Sigmoid colon (tissue), 7 donors: ENCODE measurements around the gene UPF2. TPM values are rescaled to one million over a fixed set of nuclear protein-coding genes. Genes with fewer than 3 reads are reported as not detected.

ENCODE experiments used
- DNase-seq: peaks from one replicate; pipeline ENCODE4 v3.0.0-alpha.2; 2019
- H3K27ac ChIP-seq, 4 donors: fragments of 200-600 bp; sonication (generic); one replicate each; pipeline ENCODE4 v1.5.1; 2016 to 2019; ENCODE audit warnings: mild to moderate bottlenecking in 1 of 4
- H3K27me3 ChIP-seq, 3 donors: fragments of 200-600 bp; sonication (generic); one replicate each; pipeline ENCODE4 v1.5.1; 2019; ENCODE audit warnings: mild to moderate bottlenecking in 1 of 3
- H3K36me3 ChIP-seq, 4 donors: fragments of 200-600 bp; sonication (generic); one replicate each; pipeline ENCODE4 v1.5.1; 2016 to 2019
- H3K4me1 ChIP-seq, 4 donors: fragments of 200-600 bp; sonication (generic); one replicate each; pipeline ENCODE4 v1.5.1; 2017 to 2019
- H3K4me3 ChIP-seq, 4 donors: fragments of 200-600 bp; sonication (generic); one replicate each; pipeline ENCODE4 v1.5.1; 2017 to 2019; ENCODE audit warnings: mild to moderate bottlenecking in 2 of 4, moderate library complexity in 1 of 4
- H3K9me3 ChIP-seq, 4 donors: fragments of 200-600 bp in 3 of 4; sonication (generic) in 3 of 4; one replicate each; pipeline versions ENCODE4 v1.5.1 to v1.6.1; 2013 to 2019
- CTCF ChIP-seq, 4 experiments: fragments of 450-650 bp in 3 of 4; fragments of 200-600 bp in 1 of 4; IDR thresholded peaks; one replicate each; pipeline ENCODE4 v1.5.1; 2016 to 2019; ENCODE audit warnings: antibody characterized with exemption in 4 of 4, mild to moderate bottlenecking in 3 of 4, moderate library complexity in 2 of 4
- EP300 ChIP-seq, 4 donors: sonication (generic); formaldehyde crosslinking; IDR thresholded peaks; one replicate each; pipeline ENCODE4 v1.6.1; 2017; ENCODE audit warnings: antibody characterized with exemption in 4 of 4
- POLR2A ChIP-seq, 2 donors: fragments of 450-650 bp; IDR thresholded peaks; one replicate each; pipeline ENCODE4 v1.6.1; 2016; ENCODE audit warnings: antibody characterized with exemption in 2 of 2, mild to moderate bottlenecking in 2 of 2, moderate library complexity in 2 of 2
- POLR2AphosphoS5 ChIP-seq, 4 donors: sonication (generic); formaldehyde crosslinking; IDR thresholded peaks; one replicate each; pipeline ENCODE4 v1.6.1; 2017; ENCODE audit warnings: antibody characterized with exemption in 4 of 4
- WGBS, 2 donors: extraction: QIAGEN DNeasy Blood & Tissue Kit; methylation state at CpG; one replicate each; pipeline ENCODE4 v1.1.7; 2013; 5-methylcytosine and 5-hydroxymethylcytosine counted together
- intact Hi-C: fragments of 100-400 bp; cut with DNase I; formaldehyde crosslinking; loops from one replicate; pipeline ENCODE4 v1.15.1; 2023
- polyA plus RNA-seq, 3 donors: library from polyadenylated mRNA; stranded (reverse); fragments of 200-250 nt; gene quantifications; one replicate each; pipeline ENCODE4 v1.2.3, GENCODE V29; 2013
- total RNA-seq, 4 donors: library from RNA; depleted of rRNA; stranded (reverse); fragments of >200 nt; gene quantifications; one replicate each; pipeline ENCODE4 v1.1.0, GENCODE V29; 2016
- donor health status: healthy with polysubstance abuse.
- donor health status: Bipolar disorder and iron deficiency.
- donor health status: healthy.

Gene UPF2
- total and polyA plus RNA-seq, 7 donors, result 11.4 to 36.9 (median 29.3) TPM

GRCh38 chr10:12067336-12067735, 24.7 kb upstream of the UPF2 start:
- 89 to 91% methylated on average over 2 of the region's 2 CpGs for WGBS, 2 donors
- H3K27ac ChIP-seq, result no peak overlapping the region
- DNase-seq, result no peak
- no peaks in the 10 kb centered on the region for H3K9me3 ChIP-seq
- peaks cover 0 to 17% (median 9%) of the 10 kb centered on the region in 4 donors for H3K4me1 ChIP-seq
- intact Hi-C loops, result no loop called here
- TF ChIP-seq POLR2A (IDR thresholded peaks at IDR 0.05) (no peak), CTCF (IDR thresholded peaks at IDR 0.05) (no peak), POLR2AphosphoS5 (IDR thresholded peaks at IDR 0.05) (no peak), EP300 (IDR thresholded peaks at IDR 0.05) (no peak)
- H3K36me3 ChIP-seq, result no peaks in the 10 kb centered on the region
- H3K4me3 ChIP-seq, result no peak overlapping the region
- no peaks in the 10 kb centered on the region for H3K27me3 ChIP-seq

- H3K9me3 ChIP-seq, result no peaks in the 10 kb centered on the region
- H3K4me1 ChIP-seq, result no peaks in the 10 kb centered on the region
- no peaks in the 10 kb centered on the region for H3K27me3 ChIP-seq
- intact Hi-C loops, result no loop called here
- no peak overlapping the region for H3K4me3 ChIP-seq
- H3K27ac ChIP-seq, result no peak overlapping the region
- no peak for TF ChIP-seq EP300 (IDR thresholded peaks at IDR 0.05)
- no peak for TF ChIP-seq POLR2AphosphoS5 (IDR thresholded peaks at IDR 0.05)
- no peak for TF ChIP-seq POLR2A (IDR thresholded peaks at IDR 0.05)
- TF ChIP-seq CTCF (IDR thresholded peaks at IDR 0.05), result no peak
- 93% methylated on average over 3 of the region's 3 CpGs for WGBS, 2 donors
- no peak for DNase-seq
- H3K36me3 ChIP-seq, result no peaks in the 10 kb centered on the region
These were observed 20.8 kb upstream of the UPF2 start for GRCh38 chr10:12063483-12063818.

- Histone ChIP-seq H3K4me3 (no peak overlapping the region), H3K9me3 (no peaks in the 10 kb centered on the region), H3K4me1 (no peaks in the 10 kb centered on the region), H3K27me3 (no peaks in the 10 kb centered on the region), H3K27ac (no peak overlapping the region), H3K36me3 (no peaks in the 10 kb centered on the region)
- intact Hi-C loops, result no loop called here
- TF ChIP-seq POLR2A (IDR thresholded peaks at IDR 0.05) (no peak), CTCF (IDR thresholded peaks at IDR 0.05) (no peak), EP300 (IDR thresholded peaks at IDR 0.05) (no peak), POLR2AphosphoS5 (IDR thresholded peaks at IDR 0.05) (no peak)
- 77 to 83% methylated on average over 14 of the region's 14 CpGs for WGBS, 2 donors
- DNase-seq, result no peak
These were observed 20.3 kb upstream of the UPF2 start for GRCh38 chr10:12062754-12063482.

GRCh38 chr10:12061124-12061523, 18.5 kb upstream of the UPF2 start:
- TF ChIP-seq POLR2AphosphoS5 (IDR thresholded peaks at IDR 0.05), result no peak

DNA sequence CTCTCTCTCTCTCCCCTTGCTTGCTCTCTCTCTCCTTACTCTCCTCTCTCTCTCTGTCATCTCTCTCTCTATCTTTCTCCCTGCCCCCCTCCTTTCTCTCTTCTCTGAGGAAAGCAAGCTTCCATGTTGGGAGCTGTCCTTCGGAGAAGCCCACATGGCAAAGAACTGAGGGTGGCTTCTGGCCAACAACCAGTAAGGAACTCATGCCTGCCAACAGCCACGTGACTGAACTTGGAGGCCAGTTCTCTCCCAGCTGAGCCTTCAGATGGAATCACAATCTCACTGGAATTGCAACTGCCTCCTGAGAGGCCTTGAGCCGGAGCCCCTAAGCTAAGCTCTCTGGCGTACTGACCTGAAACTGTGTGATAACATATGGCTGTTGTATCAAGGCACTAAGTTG, 14.1 kb upstream of the UPF2 start:
- no peak overlapping the region for H3K4me3 ChIP-seq
- no peaks in the 10 kb centered on the region for H3K4me1 ChIP-seq
- WGBS, 2 donors, result 70 to 78% methylated on average over 4 of the region's 4 CpGs
- no peaks in the 10 kb centered on the region for H3K9me3 ChIP-seq
- H3K27me3 ChIP-seq, result no peaks in the 10 kb centered on the region
- intact Hi-C loops, result no loop called here
- TF ChIP-seq POLR2AphosphoS5 (IDR thresholded peaks at IDR 0.05) (no peak), POLR2A (IDR thresholded peaks at IDR 0.05) (no peak), CTCF (IDR thresholded peaks at IDR 0.05) (no peak), EP300 (IDR thresholded peaks at IDR 0.05) (no peak)
- no peaks in the 10 kb centered on the region for H3K36me3 ChIP-seq
- no peak overlapping the region for H3K27ac ChIP-seq
- DNase-seq, result no peak

More at GRCh38 chr10:12061124-12061523, 18.5 kb upstream of the UPF2 start:
- intact Hi-C loops, result no loop called here
- Histone ChIP-seq H3K4me1 (no peaks in the 10 kb centered on the region), H3K9me3 (no peaks in the 10 kb centered on the region), H3K36me3 (no peaks in the 10 kb centered on the region), H3K4me3 (no peak overlapping the region), H3K27ac (no peak overlapping the region), H3K27me3 (no peaks in the 10 kb centered on the region)
- DNase-seq, result no peak
- WGBS, 2 donors, result 70 to 93% methylated on average over 4 of the region's 4 CpGs
